Astrocyte of the hippocampus (primary cell): ENCODE measurements around the gene CFAP119.

Experiments used
- DNase-seq: peaks from one replicate; pipeline ENCODE4 v3.0.0; 2011; ENCODE audit warnings: low read depth, low spot score

The CFAP119 gene

GRCh38 chr16:30740364-30741251, 21.3 kb downstream of the CFAP119 start:
- peak; percentile 88 for DNase-seq

DNA sequence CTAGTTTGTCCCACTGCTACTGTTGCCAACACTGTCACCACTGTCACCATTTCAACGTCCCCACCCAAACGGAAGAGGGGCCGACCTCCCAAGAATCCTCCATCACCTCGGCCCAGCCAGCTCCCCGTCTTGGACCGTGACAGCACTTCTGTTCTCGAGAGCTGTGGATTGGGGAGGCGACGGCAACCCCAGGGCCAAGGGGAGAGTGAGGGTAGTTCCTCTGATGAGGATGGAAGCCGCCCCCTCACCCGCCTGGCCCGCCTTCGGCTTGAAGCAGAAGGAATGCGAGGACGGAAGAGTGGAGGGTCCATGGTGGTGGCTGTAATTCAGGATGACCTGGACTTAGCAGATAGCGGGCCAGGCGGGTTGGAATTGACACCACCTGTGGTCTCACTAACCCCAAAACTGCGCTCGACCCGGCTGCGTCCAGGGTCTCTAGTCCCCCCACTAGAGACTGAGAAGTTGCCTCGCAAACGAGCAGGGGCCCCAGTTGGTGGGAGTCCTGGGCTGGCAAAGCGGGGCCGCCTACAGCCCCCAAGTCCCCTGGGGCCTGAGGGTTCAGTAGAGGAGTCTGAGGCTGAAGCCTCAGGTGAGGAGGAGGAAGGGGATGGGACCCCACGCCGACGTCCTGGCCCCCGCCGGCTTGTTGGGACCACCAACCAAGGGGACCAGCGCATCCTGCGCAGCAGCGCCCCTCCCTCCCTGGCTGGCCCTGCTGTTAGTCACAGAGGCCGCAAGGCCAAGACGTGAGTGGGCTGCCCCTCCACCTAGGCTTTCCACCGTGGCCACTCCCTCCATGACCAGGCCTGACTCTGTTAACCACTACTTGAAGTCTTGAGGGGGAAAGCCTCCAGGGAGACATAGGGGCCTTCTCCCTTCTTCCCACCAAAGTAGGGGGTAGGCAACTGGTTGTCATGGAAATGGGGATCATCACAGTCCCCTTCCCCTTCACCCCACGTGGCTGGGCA, 22.6 kb downstream of the CFAP119 start:
- DNase-seq = no peak

GRCh38 chr16:30737794-30738648, 23.8 kb downstream of the CFAP119 start:
- DNase-seq = no peak

GRCh38 chr16:30736995-30737793, 24.7 kb downstream of the CFAP119 start:
- DNase-seq = no peak

DNA sequence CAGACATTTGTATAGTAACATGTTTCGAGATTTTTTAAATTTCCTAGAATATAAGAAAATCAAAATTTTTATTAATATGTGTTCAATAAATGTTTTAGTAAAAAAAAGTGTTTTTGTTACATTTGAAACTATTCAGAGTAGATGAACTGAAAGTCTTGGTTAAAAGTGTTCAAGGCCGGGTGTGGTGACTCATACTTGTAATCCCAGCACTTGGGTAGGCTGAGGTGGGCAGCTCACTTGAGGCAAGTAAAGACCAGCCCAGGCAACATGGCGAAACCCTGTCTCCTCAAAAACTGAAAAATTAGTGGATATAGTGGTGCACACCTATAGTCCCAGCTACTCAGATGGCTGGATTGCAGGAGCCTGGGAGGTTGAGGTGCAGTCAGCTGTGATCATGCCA, 30.5 kb downstream of the CFAP119 start:
- peak; percentile 32 for DNase-seq

DNA sequence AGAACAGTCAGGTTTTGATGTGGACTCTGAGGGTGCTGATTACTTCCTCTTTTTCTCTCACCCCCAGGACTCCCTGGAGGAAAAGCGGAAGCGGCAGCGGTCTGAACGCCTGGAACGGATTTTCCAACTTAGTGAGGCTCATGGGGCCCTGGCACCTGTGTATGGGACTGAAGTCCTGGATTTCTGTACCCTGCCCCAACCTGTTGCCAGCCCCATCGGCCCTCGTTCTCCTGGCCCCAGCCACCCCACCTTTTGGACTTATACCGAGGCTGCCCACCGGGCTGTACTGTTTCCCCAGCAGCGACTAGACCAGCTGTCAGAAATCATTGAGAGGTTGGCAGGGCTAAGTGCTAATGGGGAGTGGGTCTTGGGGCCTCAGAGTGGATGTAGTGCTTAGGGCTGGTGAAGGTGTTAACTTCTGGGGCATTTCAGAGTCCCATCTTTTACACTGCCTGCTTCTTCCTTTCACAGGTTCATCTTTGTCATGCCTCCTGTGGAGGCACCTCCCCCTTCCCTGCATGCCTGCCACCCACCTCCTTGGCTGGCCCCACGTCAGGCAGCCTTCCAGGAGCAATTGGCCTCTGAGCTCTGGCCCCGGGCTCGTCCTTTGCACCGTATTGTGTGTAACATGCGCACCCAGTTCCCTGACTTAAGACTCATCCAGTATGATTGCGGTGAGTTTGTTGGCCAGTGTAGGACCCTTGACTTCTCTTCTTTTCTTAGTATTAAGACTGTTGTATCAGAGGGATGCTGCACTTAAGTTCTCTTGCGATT, 32.8 kb downstream of the CFAP119 start:
- no peak for DNase-seq

GRCh38 chr16:30728321-30728720, 33.5 kb downstream of the CFAP119 start:
- DNase-seq = no peak

- DNase-seq = no peak
These were observed 36.5 kb downstream of the CFAP119 start for GRCh38 chr16:30725418-30725792.

GRCh38 chr16:30724641-30725417, 37.0 kb downstream of the CFAP119 start:
- no peak for DNase-seq

DNA sequence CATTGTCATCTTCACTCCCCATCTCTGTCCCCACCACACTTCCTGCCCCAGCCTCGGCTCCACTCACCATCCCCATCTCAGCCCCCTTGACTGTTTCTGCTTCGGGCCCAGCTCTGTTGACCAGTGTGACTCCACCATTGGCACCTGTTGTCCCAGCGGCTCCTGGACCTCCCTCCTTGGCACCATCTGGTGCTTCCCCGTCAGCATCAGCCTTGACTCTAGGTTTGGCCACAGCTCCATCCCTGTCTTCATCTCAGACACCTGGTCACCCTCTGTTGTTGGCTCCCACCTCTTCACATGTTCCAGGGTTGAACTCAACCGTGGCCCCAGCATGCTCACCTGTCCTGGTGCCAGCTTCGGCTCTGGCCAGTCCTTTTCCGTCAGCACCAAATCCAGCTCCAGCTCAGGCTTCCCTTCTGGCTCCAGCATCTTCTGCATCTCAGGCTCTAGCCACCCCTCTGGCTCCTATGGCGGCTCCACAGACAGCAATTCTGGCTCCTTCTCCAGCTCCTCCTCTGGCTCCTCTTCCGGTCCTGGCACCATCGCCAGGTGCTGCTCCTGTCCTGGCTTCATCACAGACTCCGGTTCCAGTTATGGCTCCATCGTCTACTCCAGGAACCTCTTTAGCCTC, 38.0 kb downstream of the CFAP119 start:
- DNase-seq = no peak

DNA sequence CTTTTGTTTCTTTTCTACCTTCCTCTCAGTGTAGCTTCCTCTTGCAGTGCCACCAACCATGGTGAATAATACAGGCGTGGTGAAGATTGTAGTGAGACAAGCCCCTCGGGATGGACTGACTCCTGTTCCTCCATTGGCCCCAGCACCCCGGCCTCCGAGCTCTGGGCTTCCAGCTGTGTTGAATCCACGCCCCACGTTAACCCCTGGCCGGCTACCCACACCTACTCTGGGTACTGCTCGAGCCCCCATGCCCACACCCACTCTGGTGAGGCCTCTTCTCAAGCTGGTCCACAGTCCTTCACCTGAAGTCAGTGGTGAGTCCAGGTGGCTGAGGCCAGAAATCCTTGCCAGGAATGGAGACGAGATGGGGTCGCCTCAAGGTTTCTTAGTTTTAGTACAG, 38.9 kb downstream of the CFAP119 start:
- DNase-seq = no peak

- no peak for DNase-seq
These were observed 39.4 kb downstream of the CFAP119 start for GRCh38 chr16:30722443-30722842.

DNA sequence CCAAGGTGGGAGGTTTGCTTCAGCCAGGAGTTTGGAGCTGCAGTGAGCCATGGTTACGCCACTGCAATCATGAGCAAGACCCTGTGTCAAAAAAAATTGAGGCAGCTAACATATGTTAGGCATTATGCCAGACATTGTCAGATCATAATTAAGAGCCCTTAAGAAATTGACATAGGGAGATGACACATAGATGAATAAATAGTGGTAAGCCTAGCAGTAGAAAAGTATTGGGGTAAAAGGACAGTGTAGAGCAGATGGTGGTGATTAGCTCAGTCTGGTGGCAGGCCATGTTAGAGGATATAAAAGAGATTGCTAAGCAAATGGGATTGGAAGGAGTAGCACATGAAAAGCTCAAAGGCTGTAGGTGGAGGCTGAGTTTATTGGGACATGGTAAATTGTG, 40.3 kb downstream of the CFAP119 start:
- DNase-seq = no peak

DNA sequence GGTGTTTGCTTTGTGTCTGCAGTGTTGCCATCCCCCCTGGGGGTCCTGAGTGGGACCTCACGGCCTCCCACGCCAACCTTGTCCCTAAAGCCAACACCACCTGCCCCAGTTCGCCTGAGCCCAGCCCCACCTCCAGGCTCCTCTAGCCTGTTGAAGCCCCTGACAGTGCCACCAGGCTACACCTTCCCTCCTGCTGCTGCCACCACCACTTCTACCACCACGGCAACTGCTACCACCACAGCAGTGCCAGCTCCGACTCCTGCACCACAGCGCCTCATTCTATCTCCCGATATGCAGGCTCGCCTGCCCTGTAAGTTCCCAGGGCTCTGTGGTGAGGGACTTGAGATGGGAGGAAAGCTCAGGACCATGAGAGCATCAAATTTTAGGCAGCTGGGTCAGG, 40.7 kb downstream of the CFAP119 start:
- no peak for DNase-seq

DNA sequence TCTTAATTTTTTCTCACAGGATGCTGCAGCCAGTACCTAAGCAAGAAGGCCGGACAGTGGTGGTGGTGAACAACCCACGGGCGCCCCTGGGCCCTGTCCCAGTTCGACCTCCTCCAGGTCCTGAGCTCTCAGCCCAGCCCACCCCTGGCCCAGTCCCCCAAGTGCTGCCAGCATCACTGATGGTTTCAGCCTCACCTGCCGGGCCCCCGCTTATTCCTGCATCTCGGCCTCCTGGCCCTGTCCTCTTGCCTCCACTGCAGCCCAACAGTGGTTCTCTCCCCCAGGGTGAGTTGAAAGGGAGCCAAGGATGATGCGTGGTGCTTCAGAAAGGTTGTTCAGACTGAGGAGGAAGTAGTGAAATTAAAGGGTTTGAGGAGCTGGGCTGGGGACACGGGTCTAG, 41.2 kb downstream of the CFAP119 start:
- no peak for DNase-seq

DNA sequence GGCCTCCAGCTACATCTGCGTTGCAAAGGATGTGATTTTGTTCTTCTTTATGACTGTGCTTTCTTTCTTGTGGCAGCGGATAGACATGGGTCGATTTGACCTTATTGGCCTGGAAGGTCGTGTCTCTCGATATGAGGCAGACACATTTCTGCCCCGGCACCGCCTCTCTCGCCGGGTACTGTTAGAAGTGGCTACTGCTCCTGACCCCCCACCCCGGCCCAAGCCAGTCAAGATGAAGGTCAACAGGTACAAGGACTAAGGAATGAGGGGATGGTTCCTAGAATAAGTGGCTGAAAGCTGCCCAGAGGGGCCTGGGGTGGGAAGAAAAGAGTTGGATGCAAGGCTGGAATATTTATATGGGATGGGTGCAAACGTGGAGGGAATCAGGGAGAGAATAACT, 41.8 kb downstream of the CFAP119 start:
- no peak for DNase-seq

- no peak for DNase-seq
These were observed 46.0 kb downstream of the CFAP119 start for GRCh38 chr16:30715750-30716445.

GRCh38 chr16:30711712-30712111, 50.1 kb downstream of the CFAP119 start:
- no peak for DNase-seq
